B cell (primary cell): Measurements from ENCODE around the gene ADRM1. TPM values are rescaled to one million over a fixed set of nuclear protein-coding genes. Genes with fewer than 3 reads are reported as not detected.

Experiments used
- ATAC-seq: fragments of 200-7000 bp; cut with Tn5 transposase; one replicate; pipeline ENCODE4 v1.10.0; 2021; ENCODE audit warnings: low read depth, mild to moderate bottlenecking, moderate number of reproducible peaks, moderate library complexity
- CTCF ChIA-PET: fragments of 350-600 bp; sonication (Branson Sonifier 250); formaldehyde crosslinking; loops from one replicate; lab custom pipeline; 2021; ENCODE audit warnings: antibody characterized with exemption, inconsistent platforms; lab: Charles Lee
- POLR2A ChIA-PET: fragments of 350-600 bp; sonication (Branson Sonifier 250); formaldehyde crosslinking; loops from one replicate; lab custom pipeline; 2021; ENCODE audit warnings: antibody characterized with exemption; lab: Charles Lee
- DNase-seq: peaks from one replicate; pipeline ENCODE4 v3.0.0; 2013
- H2AFZ ChIP-seq: 2 replicates; pipeline ENCODE4 v1.6.1; 2012; ENCODE audit warnings: mild to moderate bottlenecking, low read depth, low read length; ENCODE audit not compliant: insufficient read depth, poor library complexity, severe bottlenecking
- H3K27ac ChIP-seq, 2 donors: 1 replicate in 1 of 2; 2 replicates in 1 of 2; pipeline ENCODE4 v1.5.1; 2012 to 2013; ENCODE audit warnings: low read length in 2 of 2, mild to moderate bottlenecking in 2 of 2, moderate library complexity in 1 of 2
- H3K27me3 ChIP-seq, 4 experiments: fragments of 200-600 bp in 1 of 4; sonication (generic) in 1 of 4; replicated peaks in 1 of 4; 1 replicate in 2 of 4; 2 replicates in 2 of 4; pipeline versions ENCODE4 v1.6.1 to v1.7.0; 2013 to 2016; ENCODE audit warnings: low read length in 3 of 4, mild to moderate bottlenecking in 2 of 4, mixed read lengths in 1 of 4, moderate library complexity in 1 of 4; ENCODE audit not compliant: insufficient read depth in 4 of 4, control insufficient read depth in 3 of 4; ENCODE audit errors: control extremely low read depth in 1 of 4
- H3K36me3 ChIP-seq, 2 experiments: replicated peaks in 1 of 2; 1 replicate in 1 of 2; 2 replicates in 1 of 2; pipeline versions ENCODE4 v1.6.1 to v1.7.1; 2013; ENCODE audit warnings: low read length in 1 of 2; ENCODE audit not compliant: insufficient read depth in 2 of 2, control insufficient read depth in 1 of 2; ENCODE audit errors: control extremely low read depth in 1 of 2, extremely low read depth in 1 of 2
- H3K4me1 ChIP-seq, 2 donors: fragments of 200-600 bp in 1 of 2; sonication (generic) in 1 of 2; 1 replicate in 1 of 2; 2 replicates in 1 of 2; pipeline versions ENCODE4 v1.5.1 to v1.6.1; 2013 to 2017; ENCODE audit warnings: low read length in 2 of 2; ENCODE audit not compliant: control insufficient read depth in 2 of 2, insufficient read depth in 2 of 2
- H3K4me2 ChIP-seq: replicated peaks from 2 replicates; pipeline ENCODE3; 2012; ENCODE audit warnings: mild to moderate bottlenecking, low read depth, low read length; ENCODE audit not compliant: poor library complexity, severe bottlenecking
- H3K4me3 ChIP-seq, 5 experiments: fragments of 200-600 bp in 1 of 5; sonication (generic) in 1 of 5; 1 replicate in 3 of 5; 2 replicates in 2 of 5; pipeline versions ENCODE4 v1.5.1 to v1.7.0; 2011 to 2016; ENCODE audit warnings: low read length in 4 of 5, mild to moderate bottlenecking in 4 of 5, low read depth in 2 of 5, control low read depth in 1 of 5, moderate library complexity in 1 of 5; ENCODE audit not compliant: insufficient read depth in 1 of 5; ENCODE audit errors: control extremely low read depth in 1 of 5, extremely low read depth in 1 of 5
- H3K79me2 ChIP-seq: fragments of 200-600 bp; sonication (generic); one replicate; pipeline ENCODE4 v1.6.0; 2016; ENCODE audit warnings: low read length; ENCODE audit not compliant: control insufficient read depth, insufficient read depth
- H3K9ac ChIP-seq: fragments of 200-600 bp; sonication (generic); 2 replicates; pipeline ENCODE4 v1.6.1; 2017; ENCODE audit warnings: mild to moderate bottlenecking, low read length, moderate library complexity
- H3K9me3 ChIP-seq, 3 donors: one replicate each; pipeline versions ENCODE4 v1.6.1 to v1.7.1; 2013; ENCODE audit warnings: low read length in 2 of 3; ENCODE audit not compliant: control insufficient read depth in 2 of 3, insufficient read depth in 1 of 3; ENCODE audit errors: control extremely low read depth in 1 of 3
- H4K20me1 ChIP-seq: 2 replicates; pipeline ENCODE4 v1.6.0; 2012; ENCODE audit warnings: mild to moderate bottlenecking, low read length; ENCODE audit not compliant: insufficient read depth, control insufficient read depth, poor library complexity, severe bottlenecking
- H3K27ac Mint-ChIP-seq: one replicate; pipeline ENCODE4 v1.8.0; 2021; ENCODE audit warnings: mixed read lengths
- H3K27me3 Mint-ChIP-seq: one replicate; pipeline ENCODE4 v1.8.0; 2021; ENCODE audit warnings: mixed read lengths
- H3K4me1 Mint-ChIP-seq: one replicate; pipeline ENCODE4 v1.8.0; 2021; ENCODE audit warnings: mixed read lengths
- H3K4me3 Mint-ChIP-seq: one replicate; pipeline ENCODE4 v1.8.0; 2021; ENCODE audit warnings: mixed read lengths
- H3K9me3 Mint-ChIP-seq: one replicate; pipeline ENCODE4 v1.8.0; 2022; ENCODE audit warnings: mixed read lengths; ENCODE audit not compliant: insufficient read depth
- EZH2 ChIP-seq: IDR thresholded peaks from 2 replicates; pipeline ENCODE4 v1.6.1; 2012; ENCODE audit warnings: borderline replicate concordance, low read depth, mild to moderate bottlenecking, moderate library complexity, low read length; ENCODE audit not compliant: insufficient read depth, poor library complexity, severe bottlenecking
- WGBS: methylation state at CpG from one replicate; pipeline ENCODE4 v1.1.5; 2013; ENCODE audit warnings: missing lambda C conversion rate; ENCODE audit not compliant: insufficient coverage; 5-methylcytosine and 5-hydroxymethylcytosine counted together
- intact Hi-C: fragments of 100-400 bp; cut with micrococcal nuclease; formaldehyde crosslinking; loops from one replicate; pipeline ENCODE4 v1.10.0; 2022
- polyA plus RNA-seq: library from polyadenylated mRNA; depleted of rRNA; stranded (reverse); fragments of >200 nt; gene quantifications from 2 replicates; pipeline ENCODE4 v1.2.3, GENCODE V29; 2012
- total RNA-seq, 2 donors: library from RNA; stranded (reverse); fragments of 120-200 nt in 1 of 2; gene quantifications; 1 replicate in 1 of 2; 2 replicates in 1 of 2; pipeline versions ENCODE4 v1.2.3 to v1.2.4, GENCODE V29; 2013 to 2022
- TF ChIP-seq, protein P1 (sequence below): fragments of 200-600 bp; IDR thresholded peaks from one replicate; pipeline ENCODE4 v1.8.0; 2022; ENCODE audit warnings: antibody characterized with exemption, mild to moderate bottlenecking

Gene ADRM1
- total and polyA plus RNA-seq, 2 donors (not counting 1 experiment from before 2014, with no cell fraction given): 73.9 to 87.2 TPM

DNA sequence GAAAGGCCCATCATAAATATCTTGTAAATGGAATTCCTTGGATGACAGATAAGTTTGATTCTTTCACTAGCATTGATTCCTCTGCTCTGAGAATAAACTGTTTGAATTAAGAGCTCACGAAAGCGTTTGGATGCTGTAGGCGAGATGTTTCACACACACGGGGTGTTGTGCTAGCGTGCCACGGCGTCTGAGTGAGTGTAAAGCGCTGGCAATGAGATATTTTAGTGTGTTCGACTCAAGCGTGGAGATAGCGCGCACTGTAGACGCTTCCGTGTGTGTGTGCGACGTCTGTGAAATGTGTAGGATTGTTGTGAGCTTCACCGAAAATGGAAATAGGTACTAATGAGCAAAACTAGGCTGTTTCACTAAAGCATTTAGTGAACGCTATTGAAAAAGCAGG, 29.4 kb upstream of the ADRM1 start:
- ChIA-PET CTCF (no interaction called here), POLR2A (no interaction called here)
- no peak overlapping the region for H3K9ac ChIP-seq
- WGBS: 99% methylated on average over 18 of the region's 18 CpGs
- Mint-ChIP-seq H3K9me3 (no peaks in the 10 kb centered on the region), H3K27ac (peak overlapping the region; percentile 66), H3K4me3 (no peak overlapping the region), H3K27me3 (no peaks in the 10 kb centered on the region), H3K4me1 (peaks cover 21% of the 10 kb centered on the region)
- H3K4me2 ChIP-seq: no peak overlapping the region
- H3K27me3 ChIP-seq: no peaks in the 10 kb centered on the region
- H3K9me3 ChIP-seq: no peaks in the 10 kb centered on the region
- H2AFZ ChIP-seq: no peak overlapping the region
- ATAC-seq: no peak
- no peak overlapping the region for H3K4me3 ChIP-seq
- H3K79me2 ChIP-seq: peaks cover 16% of the 10 kb centered on the region
- DNase-seq: no peak
- H3K36me3 ChIP-seq: peaks cover 2 to 51% of the 10 kb centered on the region in 2 experiments
- H4K20me1 ChIP-seq: peaks cover 36% of the 10 kb centered on the region
- intact Hi-C loops: no loop called here
- H3K27ac ChIP-seq: no peak overlapping the region
- TF ChIP-seq, protein P1, sequence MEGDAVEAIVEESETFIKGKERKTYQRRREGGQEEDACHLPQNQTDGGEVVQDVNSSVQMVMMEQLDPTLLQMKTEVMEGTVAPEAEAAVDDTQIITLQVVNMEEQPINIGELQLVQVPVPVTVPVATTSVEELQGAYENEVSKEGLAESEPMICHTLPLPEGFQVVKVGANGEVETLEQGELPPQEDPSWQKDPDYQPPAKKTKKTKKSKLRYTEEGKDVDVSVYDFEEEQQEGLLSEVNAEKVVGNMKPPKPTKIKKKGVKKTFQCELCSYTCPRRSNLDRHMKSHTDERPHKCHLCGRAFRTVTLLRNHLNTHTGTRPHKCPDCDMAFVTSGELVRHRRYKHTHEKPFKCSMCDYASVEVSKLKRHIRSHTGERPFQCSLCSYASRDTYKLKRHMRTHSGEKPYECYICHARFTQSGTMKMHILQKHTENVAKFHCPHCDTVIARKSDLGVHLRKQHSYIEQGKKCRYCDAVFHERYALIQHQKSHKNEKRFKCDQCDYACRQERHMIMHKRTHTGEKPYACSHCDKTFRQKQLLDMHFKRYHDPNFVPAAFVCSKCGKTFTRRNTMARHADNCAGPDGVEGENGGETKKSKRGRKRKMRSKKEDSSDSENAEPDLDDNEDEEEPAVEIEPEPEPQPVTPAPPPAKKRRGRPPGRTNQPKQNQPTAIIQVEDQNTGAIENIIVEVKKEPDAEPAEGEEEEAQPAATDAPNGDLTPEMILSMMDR: no peak
- TF ChIP-seq EZH2: no peak
- H3K4me1 ChIP-seq: peaks cover 15 to 21% of the 10 kb centered on the region in 2 donors

DNA sequence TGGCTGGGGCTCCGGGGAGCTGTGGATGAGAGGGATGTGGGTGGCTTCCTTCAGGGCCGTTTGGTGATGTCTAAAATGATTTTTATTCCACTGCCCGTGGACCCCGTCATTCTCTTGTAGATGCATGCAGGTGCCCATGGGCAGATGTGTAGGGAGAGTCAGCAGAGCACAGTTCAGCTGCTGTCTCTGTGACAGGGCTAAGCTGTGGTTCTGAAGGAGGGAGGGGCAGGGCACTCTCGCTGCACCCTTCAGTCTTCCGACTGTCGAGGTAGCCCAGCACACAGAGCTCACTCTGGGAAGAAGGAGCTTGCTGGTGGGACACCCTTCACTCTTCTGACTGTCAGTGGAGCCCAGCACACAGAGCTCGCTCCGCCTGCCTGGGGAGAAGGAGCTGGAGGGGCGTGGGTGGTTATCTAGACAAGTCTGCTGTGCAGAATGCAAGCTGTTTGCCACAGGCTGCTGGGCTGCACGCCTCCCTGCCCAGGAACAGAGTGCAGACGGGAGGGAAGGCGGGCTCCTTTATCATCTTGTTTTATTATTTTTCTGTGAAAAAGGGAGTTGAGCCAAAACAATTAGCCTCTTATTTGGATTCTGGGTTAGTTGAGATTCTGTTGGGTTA, 28.4 kb upstream of the ADRM1 start:
- H3K79me2 ChIP-seq: peaks cover 16% of the 10 kb centered on the region
- intact Hi-C loops: no loop called here
- TF ChIP-seq, protein P1: no peak
- TF ChIP-seq EZH2: no peak
- no peaks in the 10 kb centered on the region for H3K27me3 ChIP-seq
- peak; percentile 36 for ATAC-seq
- 79% methylated on average over 10 of the region's 13 CpGs for WGBS
- H2AFZ ChIP-seq: no peak overlapping the region
- no peak overlapping the region for H3K9ac ChIP-seq
- H3K36me3 ChIP-seq: peaks cover 2 to 55% of the 10 kb centered on the region in 2 experiments
- POLR2A ChIA-PET: interaction anchor here (0.6 kb wide), 1 partner anchor 246 kb away, joined by 3 read pairs; no protein-coding TSS in a partner anchor
- H3K27me3 Mint-ChIP-seq: no peaks in the 10 kb centered on the region
- peaks cover 34% of the 10 kb centered on the region for H4K20me1 ChIP-seq
- peak overlapping the region; percentile 33 for H3K4me3 Mint-ChIP-seq
- peak overlapping the region; percentile 32 for H3K27ac Mint-ChIP-seq
- no peak overlapping the region for H3K27ac ChIP-seq
- peak overlapping the region; percentile 38 for H3K4me2 ChIP-seq
- no peaks in the 10 kb centered on the region for H3K9me3 Mint-ChIP-seq
- H3K4me1 ChIP-seq: peaks cover 15 to 21% of the 10 kb centered on the region in 2 donors
- no peak overlapping the region for H3K4me3 ChIP-seq
- CTCF ChIA-PET: interaction anchor here (0.9 kb wide), 1 partner anchor 108 kb away, joined by 3 read pairs; no protein-coding TSS in a partner anchor
- DNase-seq: peak; percentile 44
- H3K4me1 Mint-ChIP-seq: peaks cover 21% of the 10 kb centered on the region
- H3K9me3 ChIP-seq: no peaks in the 10 kb centered on the region
